Prostate gland (tissue), 2 donors: ENCODE data around the gene IL1RAPL2. TPM values are rescaled to one million over a fixed set of nuclear protein-coding genes. Genes with fewer than 3 reads are reported as not detected.

Source experiments
- DNase-seq: peaks from one replicate; pipeline ENCODE4 v3.0.0-alpha.2; 2019; ENCODE audit warnings: low spot score
- H3K27ac ChIP-seq, 2 donors: fragments of 200-600 bp; sonication (generic); 2 replicates each; pipeline ENCODE4 v1.5.1; 2017 to 2019
- H3K27me3 ChIP-seq: fragments of 200-600 bp; sonication (generic); replicated peaks from 2 replicates; pipeline ENCODE4 v1.5.1; 2019; ENCODE audit not compliant: insufficient read depth
- H3K36me3 ChIP-seq, 2 donors: fragments of 200-600 bp; sonication (generic); 1 replicate in 1 of 2; 2 replicates in 1 of 2; pipeline versions ENCODE4 v1.5.1 to v1.8.1; 2017 to 2019
- H3K4me1 ChIP-seq: fragments of 200-600 bp; sonication (generic); replicated peaks from 2 replicates; pipeline ENCODE4 v1.5.1; 2019
- H3K4me3 ChIP-seq, 2 donors: fragments of 200-600 bp; sonication (generic); 2 replicates each; pipeline ENCODE4 v1.5.1; 2017 to 2019
- H3K9me3 ChIP-seq: fragments of 200-600 bp; sonication (generic); 2 replicates; pipeline ENCODE4 v1.5.1; 2017
- POLR2A ChIP-seq: fragments of 450-650 bp; IDR thresholded peaks from one replicate; pipeline ENCODE4 v1.6.1; 2016; ENCODE audit warnings: antibody characterized with exemption, mild to moderate bottlenecking
- POLR2AphosphoS5 ChIP-seq: sonication (generic); formaldehyde crosslinking; IDR thresholded peaks from one replicate; pipeline ENCODE4 v1.6.1; 2017; ENCODE audit warnings: antibody characterized with exemption
- WGBS: methylation state at CpG from one replicate; pipeline ENCODE4 v1.1.5; 2018; 5-methylcytosine and 5-hydroxymethylcytosine counted together
- intact Hi-C: fragments of 100-400 bp; cut with DNase I; formaldehyde crosslinking; loops from one replicate; pipeline ENCODE4 v1.14.2; 2022
- total RNA-seq, 2 donors: library from RNA; depleted of rRNA; stranded (reverse); fragments of >200 nt; gene quantifications; one replicate each; pipeline ENCODE4 v1.1.0, GENCODE V29; 2016
- TF ChIP-seq, protein P1 (sequence below), 4 experiments: fragments of 200-600 bp in 2 of 4; fragments of 450-650 bp in 2 of 4; sonication (generic) in 2 of 4; IDR thresholded peaks; 1 replicate in 3 of 4; 2 replicates in 1 of 4; pipeline ENCODE4 v1.5.1; 2016 to 2019; ENCODE audit warnings: antibody characterized with exemption in 4 of 4, mild to moderate bottlenecking in 2 of 4, moderate library complexity in 2 of 4

Gene IL1RAPL2
- total RNA-seq, 2 donors from 2014 or later = 0.51 TPM; not detected in 1

DNA sequence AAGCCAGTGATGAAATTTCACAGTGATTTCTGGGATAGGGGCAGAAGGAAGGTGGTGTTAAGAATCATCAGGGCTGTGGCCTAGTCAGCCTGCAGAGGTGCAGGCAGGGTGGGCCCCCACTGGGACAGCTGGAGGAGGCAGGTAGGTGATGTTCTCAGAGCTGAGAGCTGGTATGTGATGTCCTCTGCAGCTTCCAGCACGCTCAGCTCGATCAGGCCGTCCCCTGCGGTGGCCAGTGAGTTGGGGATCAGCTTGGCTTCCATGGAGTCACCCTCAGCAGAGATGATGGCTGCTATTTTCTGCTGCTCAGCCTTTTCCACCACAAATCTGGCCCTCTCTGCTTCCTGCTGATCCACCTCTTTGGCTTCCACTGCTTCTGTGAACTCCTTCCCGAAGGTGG lies 81.1 kb downstream of the IL1RAPL2 start:
- Histone ChIP-seq H3K27ac (no peak overlapping the region), H3K36me3 (no peaks in the 10 kb centered on the region), H3K4me1 (no peaks in the 10 kb centered on the region), H3K9me3 (no peaks in the 10 kb centered on the region), H3K27me3 (no peaks in the 10 kb centered on the region), H3K4me3 (no peak overlapping the region)
- 75% methylated on average over 2 of the region's 5 CpGs for WGBS
- no peak for TF ChIP-seq POLR2A
- TF ChIP-seq POLR2AphosphoS5 = no peak
- TF ChIP-seq, protein P1, sequence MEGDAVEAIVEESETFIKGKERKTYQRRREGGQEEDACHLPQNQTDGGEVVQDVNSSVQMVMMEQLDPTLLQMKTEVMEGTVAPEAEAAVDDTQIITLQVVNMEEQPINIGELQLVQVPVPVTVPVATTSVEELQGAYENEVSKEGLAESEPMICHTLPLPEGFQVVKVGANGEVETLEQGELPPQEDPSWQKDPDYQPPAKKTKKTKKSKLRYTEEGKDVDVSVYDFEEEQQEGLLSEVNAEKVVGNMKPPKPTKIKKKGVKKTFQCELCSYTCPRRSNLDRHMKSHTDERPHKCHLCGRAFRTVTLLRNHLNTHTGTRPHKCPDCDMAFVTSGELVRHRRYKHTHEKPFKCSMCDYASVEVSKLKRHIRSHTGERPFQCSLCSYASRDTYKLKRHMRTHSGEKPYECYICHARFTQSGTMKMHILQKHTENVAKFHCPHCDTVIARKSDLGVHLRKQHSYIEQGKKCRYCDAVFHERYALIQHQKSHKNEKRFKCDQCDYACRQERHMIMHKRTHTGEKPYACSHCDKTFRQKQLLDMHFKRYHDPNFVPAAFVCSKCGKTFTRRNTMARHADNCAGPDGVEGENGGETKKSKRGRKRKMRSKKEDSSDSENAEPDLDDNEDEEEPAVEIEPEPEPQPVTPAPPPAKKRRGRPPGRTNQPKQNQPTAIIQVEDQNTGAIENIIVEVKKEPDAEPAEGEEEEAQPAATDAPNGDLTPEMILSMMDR (IDR thresholded peaks at IDR 0.05) = no peak
- no peak for DNase-seq
- intact Hi-C loops = no loop called here

DNA sequence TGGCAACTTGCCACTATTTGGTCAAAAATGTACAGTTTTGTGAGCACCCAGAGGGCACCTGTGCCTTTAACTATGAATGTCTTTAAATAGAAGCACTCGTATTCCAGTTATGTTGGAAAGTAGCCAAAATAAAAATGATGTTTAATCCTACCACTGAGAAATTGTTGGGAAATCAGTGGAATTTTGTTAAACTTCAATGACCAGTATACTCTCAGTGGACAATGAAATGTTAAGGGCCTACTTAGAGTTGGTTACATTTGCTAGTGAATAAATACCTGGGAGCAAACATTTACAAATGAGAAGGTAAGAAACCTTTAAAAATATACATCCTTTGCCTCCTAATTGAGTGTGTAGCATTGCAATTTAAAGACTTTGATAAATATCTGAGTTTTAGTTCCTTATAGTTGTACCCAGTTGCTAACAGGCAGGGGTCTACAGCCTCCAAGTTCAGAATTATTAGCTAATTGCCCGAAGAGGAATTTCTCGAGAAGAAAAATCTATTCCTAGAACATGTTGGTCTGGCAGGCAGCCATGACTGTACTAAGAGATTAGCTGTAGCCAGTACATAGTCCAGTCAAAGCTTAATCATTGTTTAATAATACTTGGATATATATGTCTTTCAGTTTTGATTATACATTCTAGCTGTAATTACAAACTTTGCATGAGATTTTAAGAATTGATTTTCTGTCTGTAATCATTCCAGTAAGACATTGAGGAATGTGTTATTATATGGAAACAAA lies 93.2 kb downstream of the IL1RAPL2 start:
- Histone ChIP-seq H3K4me3 (no peak overlapping the region), H3K4me1 (no peaks in the 10 kb centered on the region), H3K9me3 (no peaks in the 10 kb centered on the region), H3K27ac (no peak overlapping the region), H3K27me3 (no peaks in the 10 kb centered on the region), H3K36me3 (no peaks in the 10 kb centered on the region)
- no peak for TF ChIP-seq POLR2A
- whole genome bisulfite sequencing = 4% methylated on average over 3 of the region's 3 CpGs
- intact Hi-C loops = no loop called here
- peak; percentile 4 for DNase-seq

DNA sequence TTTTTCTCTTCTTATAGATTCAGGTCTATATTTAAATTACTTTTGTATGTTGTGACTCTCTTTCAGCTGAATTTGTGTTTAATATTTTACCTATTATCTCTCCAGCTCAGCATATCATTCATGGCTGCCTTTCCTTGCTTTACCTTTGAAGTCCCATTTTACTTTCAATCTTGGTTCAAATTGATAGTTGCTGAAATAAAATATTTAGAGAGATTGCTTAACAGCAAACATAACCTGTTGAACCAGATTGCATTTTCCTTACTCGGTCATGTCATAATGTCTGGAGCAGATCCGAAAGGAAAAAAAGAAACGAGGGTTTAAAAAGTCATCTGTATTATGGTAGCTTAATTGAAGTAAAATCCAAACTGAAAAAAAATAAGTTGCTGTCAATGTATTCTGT lies 94.1 kb downstream of the IL1RAPL2 start:
- Histone ChIP-seq H3K27me3 (no peaks in the 10 kb centered on the region), H3K27ac (no peak overlapping the region), H3K36me3 (no peaks in the 10 kb centered on the region), H3K9me3 (no peaks in the 10 kb centered on the region), H3K4me1 (no peaks in the 10 kb centered on the region), H3K4me3 (no peak overlapping the region)
- TF ChIP-seq POLR2A = no peak
- TF ChIP-seq POLR2AphosphoS5 = peak; percentile 10
- 64% methylated on average over 3 of the region's 3 CpGs for WGBS
- intact Hi-C loops = no loop called here
- DNase-seq = no peak

DNA sequence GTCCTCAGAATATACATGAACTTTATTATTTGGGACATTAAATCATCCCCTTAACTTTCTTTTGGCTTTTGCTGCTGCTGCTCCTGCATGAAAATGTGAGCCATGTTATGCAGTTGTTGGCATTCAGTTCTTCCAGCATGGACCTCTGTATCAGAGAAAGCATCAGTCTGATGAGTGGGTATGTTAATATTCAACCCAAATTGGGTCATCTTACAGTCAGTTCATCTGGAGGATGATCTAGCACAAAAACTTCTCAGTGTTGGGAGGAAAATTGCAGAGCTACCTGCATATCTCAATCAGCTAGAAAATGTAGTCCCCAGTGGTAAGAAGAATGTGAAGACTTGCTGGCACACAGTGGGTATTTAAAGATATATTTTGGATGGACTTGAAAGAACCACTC lies 96.7 kb downstream of the IL1RAPL2 start:
- Histone ChIP-seq H3K9me3 (no peaks in the 10 kb centered on the region), H3K27me3 (no peaks in the 10 kb centered on the region), H3K4me3 (no peak overlapping the region), H3K36me3 (no peaks in the 10 kb centered on the region), H3K27ac (no peak overlapping the region), H3K4me1 (no peaks in the 10 kb centered on the region)
- intact Hi-C loops = no loop called here
- DNase-seq = no peak
- TF ChIP-seq POLR2A = no peak
- TF ChIP-seq POLR2AphosphoS5 = no peak
- TF ChIP-seq, protein P1 (IDR thresholded peaks at IDR 0.05) = no peak

DNA sequence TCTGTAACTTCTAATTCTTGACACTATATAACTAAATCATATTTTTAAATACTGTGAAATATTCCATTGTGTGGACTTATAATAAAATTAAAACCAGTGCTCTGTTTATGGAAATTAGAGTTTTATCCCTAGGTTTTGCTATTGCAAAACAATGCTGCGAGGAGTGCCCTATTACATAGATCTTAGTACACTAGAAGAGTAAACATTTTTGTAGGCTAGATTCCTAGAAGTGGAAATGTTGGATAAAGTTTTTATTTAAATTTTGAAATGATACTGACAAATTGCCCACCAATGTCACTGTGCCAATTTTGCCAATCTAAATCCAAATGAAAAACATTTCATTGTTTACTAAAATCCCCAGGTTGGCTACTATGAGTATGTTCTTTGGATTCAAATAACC lies 99.7 kb downstream of the IL1RAPL2 start:
- Histone ChIP-seq H3K27ac (no peak overlapping the region), H3K9me3 (no peaks in the 10 kb centered on the region), H3K4me3 (no peak overlapping the region), H3K27me3 (no peaks in the 10 kb centered on the region), H3K36me3 (no peaks in the 10 kb centered on the region), H3K4me1 (no peaks in the 10 kb centered on the region)
- intact Hi-C loops = no loop called here
- 93% methylated on average over 1 of the region's 1 CpG for WGBS
- TF ChIP-seq POLR2A (no peak), POLR2AphosphoS5 (no peak)
- TF ChIP-seq, protein P1 (IDR thresholded peaks at IDR 0.05) = no peak
- DNase-seq = no peak

DNA sequence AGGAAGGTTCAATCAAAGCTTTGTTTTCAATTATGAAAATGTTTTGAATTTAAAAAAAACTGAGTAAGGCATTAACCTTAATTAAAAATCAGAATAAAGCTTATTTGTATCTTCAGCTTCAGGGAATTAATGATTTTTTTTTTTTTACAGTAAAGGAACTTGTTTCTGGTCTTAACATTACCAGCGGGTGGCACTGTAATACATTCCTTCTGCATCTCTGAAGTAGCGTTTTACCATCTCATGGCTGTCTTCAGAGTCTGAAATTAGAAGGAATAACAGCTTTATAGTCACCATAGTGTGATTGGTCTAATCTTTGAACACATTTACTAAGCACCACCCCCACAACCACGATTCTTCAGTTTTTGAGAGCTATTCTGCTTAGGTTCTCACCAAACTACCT lies 102.6 kb downstream of the IL1RAPL2 start:
- Histone ChIP-seq H3K27me3 (no peaks in the 10 kb centered on the region), H3K36me3 (no peaks in the 10 kb centered on the region), H3K9me3 (no peaks in the 10 kb centered on the region), H3K4me3 (no peak overlapping the region), H3K27ac (no peak overlapping the region), H3K4me1 (no peaks in the 10 kb centered on the region)
- no peak for DNase-seq
- TF ChIP-seq, protein P1 (IDR thresholded peaks at IDR 0.05) = no peak
- TF ChIP-seq POLR2A (no peak), POLR2AphosphoS5 (no peak)
- intact Hi-C loops = no loop called here
- WGBS = 12% methylated on average over 3 of the region's 3 CpGs
